ENCODE results near the gene SCN5A. TPM values are rescaled to one million over a fixed set of nuclear protein-coding genes. Genes with fewer than 3 reads are reported as not detected.

The SCN5A gene
- polyA plus RNA-seq, 12 donors, result 2.0 to 9.3 (median 6.7) TPM; not detected in 1

GRCh38 chr3:38647217-38647970 is 2.1 kb downstream of the SCN5A start:
- no peak for DNase-seq

- DNase-seq, result no peak
These were observed 2.9 kb downstream of the SCN5A start for GRCh38 chr3:38646630-38647029.

- no peak for DNase-seq
These were observed 3.4 kb downstream of the SCN5A start for GRCh38 chr3:38646062-38646461.

GRCh38 chr3:38645601-38646000 is 3.9 kb downstream of the SCN5A start:
- DNase-seq, result no peak

DNA sequence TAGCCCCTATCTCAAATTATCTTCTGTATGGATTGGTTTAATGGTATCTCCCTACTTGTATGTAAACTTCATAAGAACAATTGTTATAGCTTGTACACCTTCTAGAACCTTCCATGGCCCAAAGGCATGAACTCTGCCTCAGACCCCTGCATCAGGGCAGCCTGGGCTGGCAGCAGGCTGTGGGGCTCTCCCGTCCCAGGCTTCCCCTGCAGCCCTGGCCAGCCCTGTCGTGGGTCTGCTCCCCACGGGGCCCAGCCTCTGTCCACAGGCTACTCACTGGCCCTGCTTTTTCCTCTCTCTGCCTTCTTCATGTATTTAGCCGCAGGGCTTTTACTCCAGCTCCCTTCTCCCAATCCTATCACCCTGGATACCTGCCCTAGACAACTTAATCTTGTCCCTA is 4.4 kb downstream of the SCN5A start:
- DNase-seq, result no peak

GRCh38 chr3:38644662-38645053 is 4.8 kb downstream of the SCN5A start:
- DNase-seq, result no peak

DNA sequence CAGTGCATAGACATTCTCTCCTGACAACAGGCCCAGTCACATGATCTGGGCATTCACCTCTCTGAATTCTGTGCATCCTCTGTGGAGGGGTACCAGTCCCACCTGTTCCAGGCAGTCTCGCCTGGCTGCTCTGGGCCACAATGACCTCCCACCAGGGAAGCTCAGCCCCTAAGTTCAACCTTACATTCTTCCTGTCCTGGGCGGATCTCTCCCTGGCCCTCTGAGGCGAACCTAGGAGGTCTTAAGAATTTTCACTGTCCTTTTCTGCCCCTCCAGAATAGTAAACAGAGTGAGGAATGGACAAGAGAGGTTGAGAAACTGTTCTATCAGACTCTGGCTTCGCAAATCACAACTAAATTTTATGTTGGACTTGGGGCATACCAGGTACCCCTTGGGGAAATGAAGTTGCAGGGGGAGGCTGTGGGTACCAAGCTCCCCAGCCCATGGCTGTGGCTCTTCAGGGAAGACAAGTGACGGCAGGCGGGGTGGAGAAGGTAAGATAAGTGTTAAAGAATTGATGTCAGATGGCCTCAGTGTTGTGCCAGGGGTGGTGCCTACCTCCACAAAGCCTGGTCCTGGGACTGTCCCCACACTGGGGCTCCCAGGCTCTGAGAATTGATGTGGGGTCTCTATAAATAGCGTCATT is 5.3 kb downstream of the SCN5A start:
- DNase-seq, result no peak

DNA sequence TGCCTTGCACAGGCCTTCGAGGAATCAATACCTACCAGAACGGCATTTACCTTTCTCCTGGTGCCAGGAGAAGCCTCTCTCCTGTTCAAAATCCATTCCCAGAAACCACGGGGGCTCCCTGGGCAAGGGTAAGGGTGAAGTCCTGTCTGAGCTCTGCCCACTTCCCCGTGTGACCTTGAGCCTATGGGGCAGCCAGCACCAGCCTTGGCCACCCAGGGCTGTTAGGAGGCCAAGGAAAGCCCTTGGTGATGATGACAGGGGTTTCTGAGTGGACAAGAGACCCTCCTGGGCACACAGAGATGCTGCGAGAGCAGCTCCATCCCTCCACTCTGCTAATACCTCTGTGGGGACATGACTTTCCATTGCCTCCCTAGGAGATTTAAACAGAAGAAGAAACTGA is 5.9 kb downstream of the SCN5A start:
- DNase-seq, result no peak

GRCh38 chr3:38643090-38643489 is 6.4 kb downstream of the SCN5A start:
- no peak for DNase-seq

DNA sequence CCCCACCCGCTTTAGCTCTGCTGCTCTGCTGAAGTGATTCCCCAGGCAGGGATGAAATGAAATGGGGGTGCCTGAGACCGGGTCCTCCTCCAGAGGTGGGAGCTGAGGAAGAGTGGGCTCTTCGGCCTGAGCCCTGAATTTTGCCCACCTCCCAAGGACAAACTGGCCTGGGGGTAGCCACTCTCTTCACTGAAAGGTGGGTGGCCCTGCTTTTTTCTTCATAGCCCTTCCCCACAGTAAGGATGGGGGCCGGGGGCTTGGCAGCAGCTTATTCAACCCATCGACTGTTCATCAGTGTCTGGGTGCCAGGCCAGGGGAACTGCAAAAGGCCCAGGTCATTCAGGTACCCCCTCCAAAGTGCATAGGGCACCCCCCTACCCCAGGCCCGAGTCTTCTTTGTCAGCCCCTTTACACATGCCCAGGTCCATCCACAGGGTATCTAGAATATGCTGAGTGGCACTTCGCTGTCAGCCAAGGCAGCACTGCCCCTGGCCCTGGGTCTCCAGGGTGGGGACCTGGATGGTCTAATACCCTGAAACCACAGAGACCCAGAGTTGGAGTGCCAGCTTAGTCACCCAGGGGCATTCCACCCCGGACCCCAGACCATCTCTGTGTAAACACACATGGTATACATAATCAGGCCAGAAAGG is 7.9 kb downstream of the SCN5A start:
- DNase-seq, result no peak

DNA sequence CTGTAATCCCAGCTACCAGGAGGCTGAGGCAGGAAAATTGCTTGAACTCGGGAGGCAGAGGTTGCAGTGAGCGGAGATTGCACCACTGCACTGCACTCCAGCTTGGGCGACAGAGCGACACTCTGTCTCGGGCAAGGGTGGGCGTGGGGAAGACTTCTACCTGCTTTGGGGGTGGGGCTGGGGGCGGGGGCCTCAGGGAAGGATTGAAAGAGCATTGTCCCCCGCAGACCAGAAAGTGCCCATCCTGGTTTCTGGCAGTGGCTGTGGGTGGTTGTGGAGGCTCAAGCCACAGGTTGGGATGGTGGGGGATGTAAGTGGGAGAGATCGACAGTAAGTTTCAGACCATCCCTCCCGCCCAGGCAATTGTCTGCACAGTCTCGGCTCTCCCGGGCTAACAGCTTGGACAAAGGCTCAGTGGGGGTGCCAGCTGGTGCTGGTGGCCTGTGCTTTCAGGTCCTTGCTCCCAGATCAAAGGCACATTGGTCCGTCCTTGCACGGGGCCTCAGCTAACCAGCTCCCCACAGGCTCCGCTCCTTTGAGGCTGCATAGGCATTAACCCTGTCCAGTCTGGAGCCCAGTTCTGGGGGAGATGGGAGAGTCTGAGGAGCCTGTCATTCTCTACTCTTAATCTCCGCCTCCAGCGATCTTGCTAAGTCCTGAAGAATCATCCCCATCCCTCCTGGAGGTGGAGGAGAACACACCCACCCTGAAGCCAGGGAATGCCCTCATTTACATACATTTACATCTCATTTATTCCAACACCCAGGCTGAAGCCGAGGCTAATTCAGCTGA is 8.6 kb downstream of the SCN5A start:
- DNase-seq, result no peak

DNA sequence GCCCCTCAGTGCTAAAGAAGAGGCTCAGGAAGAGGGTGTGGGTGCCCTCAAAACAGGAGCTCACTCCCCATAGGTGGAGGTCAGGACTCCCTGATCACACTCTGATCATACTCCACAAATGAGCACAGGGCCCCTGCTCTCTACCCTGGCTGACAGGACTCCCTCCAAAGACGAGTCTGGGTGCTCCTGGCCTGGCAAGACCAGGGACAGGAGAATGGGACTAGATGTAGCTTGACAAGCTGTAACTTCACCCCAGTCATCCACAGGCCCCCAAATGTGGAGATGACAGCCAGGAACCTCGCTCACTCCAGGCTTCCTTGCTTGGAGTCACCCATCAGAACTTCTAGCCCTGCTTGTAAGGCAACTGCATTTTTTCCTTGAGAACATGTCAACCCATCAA is 11.1 kb downstream of the SCN5A start:
- DNase-seq, result no peak

DNA sequence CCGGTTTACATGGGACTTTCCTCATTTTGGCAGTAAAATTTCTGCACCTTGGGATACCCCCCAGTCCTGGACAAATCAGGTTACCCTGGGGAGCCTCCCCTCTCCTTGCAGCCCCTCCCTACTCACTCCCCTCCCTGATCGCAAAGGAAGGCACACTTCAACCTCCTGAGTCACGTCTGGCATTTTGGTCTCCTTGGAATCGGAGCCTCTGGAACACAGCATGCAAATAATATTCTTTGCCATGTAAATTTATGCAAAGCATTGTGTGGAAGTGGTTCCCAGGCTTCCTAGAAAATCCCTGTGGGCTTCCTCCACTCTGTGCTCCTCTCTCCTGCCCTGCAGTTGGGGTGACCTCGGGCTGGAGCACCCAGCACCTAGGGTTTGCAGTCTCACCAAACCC is 11.6 kb downstream of the SCN5A start:
- no peak for DNase-seq

DNA sequence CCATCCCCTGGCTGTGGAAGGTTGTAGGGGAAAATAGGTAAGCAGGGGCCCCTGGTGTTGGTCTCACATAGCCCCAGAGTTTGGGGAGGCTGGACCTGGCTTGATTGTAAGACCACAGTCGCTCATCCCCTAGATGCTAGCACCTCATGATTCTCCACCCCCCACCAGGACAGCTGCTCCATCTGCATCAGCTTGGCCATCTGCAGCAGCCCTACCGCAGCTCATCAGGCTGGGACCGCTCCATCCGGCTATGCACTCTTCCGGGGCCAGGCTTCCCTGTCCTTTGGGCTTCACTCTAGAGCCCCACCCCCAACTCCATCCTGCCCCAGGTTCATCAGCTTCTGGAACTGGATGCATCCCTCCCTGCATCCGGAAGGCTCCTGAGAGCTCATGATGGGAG is 12.6 kb downstream of the SCN5A start:
- DNase-seq, result no peak

GRCh38 chr3:38636464-38636863 is 13.0 kb downstream of the SCN5A start:
- no peak for DNase-seq

- DNase-seq, result no peak
These were observed 15.4 kb downstream of the SCN5A start for GRCh38 chr3:38634111-38634510.

- DNase-seq, result no peak
These were observed 16.5 kb downstream of the SCN5A start for GRCh38 chr3:38632989-38633388.

DNA sequence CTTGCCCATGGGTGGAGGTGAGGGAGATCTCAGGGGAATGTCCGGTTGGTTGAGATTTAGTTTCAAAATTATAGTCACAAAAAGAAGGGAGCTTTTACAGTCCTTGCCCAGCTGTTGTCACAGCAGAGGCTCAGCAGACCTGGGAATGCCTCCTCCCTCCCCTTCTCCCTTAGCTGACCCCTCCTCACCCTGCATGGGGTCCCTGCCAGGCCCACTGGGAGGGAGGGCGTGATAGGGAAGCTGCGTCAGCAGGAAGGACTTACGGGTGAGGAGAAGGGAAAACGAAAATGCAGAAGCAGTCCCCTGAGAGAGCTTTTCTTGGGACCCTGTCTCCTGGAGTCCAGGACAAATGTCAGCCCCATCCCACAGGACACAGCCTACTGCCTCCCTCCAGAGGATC is 18.9 kb downstream of the SCN5A start:
- DNase-seq, result no peak

GRCh38 chr3:38630070-38630469 is 19.4 kb downstream of the SCN5A start:
- no peak for DNase-seq

GRCh38 chr3:38628835-38629234 is 20.7 kb downstream of the SCN5A start:
- DNase-seq, result no peak

- DNase-seq, result no peak
These were observed 21.5 kb downstream of the SCN5A start for GRCh38 chr3:38627956-38628355.

- no peak for DNase-seq
These were observed 23.3 kb downstream of the SCN5A start for GRCh38 chr3:38626171-38626570.
